Right lobe of liver (tissue), 6 donors: Measurements from ENCODE around the gene MXD4. TPM values are rescaled to one million over a fixed set of nuclear protein-coding genes. Genes with fewer than 3 reads are reported as not detected.

Source experiments
- ATAC-seq, 4 donors: fragments of 200-7000 bp; cut with Tn5 transposase; one replicate each; pipeline ENCODE4 v1.9.1; 2020; ENCODE audit warnings: mild to moderate bottlenecking in 4 of 4, moderate library complexity in 4 of 4
- DNase-seq, 3 donors: peaks; one replicate each; pipeline ENCODE4 v3.0.0-alpha.2; 2020
- H3K27ac ChIP-seq, 3 donors: fragments of 200-600 bp; one replicate each; pipeline ENCODE4 v1.8.0; 2022
- H3K27me3 ChIP-seq, 2 donors: fragments of 200-600 bp; one replicate each; pipeline ENCODE4 v1.8.0; 2022
- H3K36me3 ChIP-seq, 4 donors: fragments of 200-600 bp; sonication (generic) in 1 of 4; one replicate each; pipeline versions ENCODE4 v1.5.1 to v1.8.0; 2017 to 2022; ENCODE audit warnings: control low read depth in 1 of 4
- H3K4me1 ChIP-seq, 4 donors: fragments of 200-600 bp; sonication (generic) in 1 of 4; one replicate each; pipeline versions ENCODE4 v1.5.1 to v1.8.0; 2017 to 2022; ENCODE audit warnings: control low read depth in 1 of 4
- H3K4me3 ChIP-seq, 3 donors: fragments of 200-600 bp; one replicate each; pipeline ENCODE4 v1.8.0; 2022
- H3K9me3 ChIP-seq, 4 donors: fragments of 200-600 bp; sonication (generic) in 1 of 4; one replicate each; pipeline versions ENCODE4 v1.5.1 to v1.8.0; 2017 to 2022; ENCODE audit warnings: control low read depth in 1 of 4
- POLR2A ChIP-seq: fragments of 450-650 bp; IDR thresholded peaks from one replicate; pipeline ENCODE4 v1.6.1; 2017; ENCODE audit warnings: antibody characterized with exemption, mild to moderate bottlenecking
- WGBS: methylation state at CpG from one replicate; pipeline ENCODE4 v1.1.6; 2018; ENCODE audit warnings: low coverage, low lambda C conversion rate; ENCODE audit not compliant: insufficient coverage; ENCODE audit errors: missing lambda C conversion rate; 5-methylcytosine and 5-hydroxymethylcytosine counted together
- intact Hi-C, 2 donors: fragments of 100-400 bp; cut with DNase I; formaldehyde crosslinking; loops; one replicate each; pipeline versions ENCODE4 v1.11.2 to v1.14.1; 2022
- total RNA-seq, 6 experiments: library from RNA; depleted of rRNA in 2 of 6; stranded (reverse); fragments of >200 nt in 2 of 6; fragmentation: NEBNext Ultra II Directional in 3 of 6; extraction: Animal tissue kit (Norgen Biotek cat#: 25700) in 3 of 6; gene quantifications; one replicate each; pipeline versions ENCODE4 v1.1.0 to v1.2.4, GENCODE V29; 2016 to 2023
- TF ChIP-seq, protein P1 (sequence below), 4 donors: fragments of 200-600 bp in 3 of 4; fragments of 450-650 bp in 1 of 4; IDR thresholded peaks; one replicate each; pipeline versions ENCODE4 v1.5.1 to v1.8.0; 2016 to 2022; ENCODE audit warnings: antibody characterized with exemption in 4 of 4, mild to moderate bottlenecking in 2 of 4
- donor health status: DM: no; HTN: yes; CAD: no.
- donor health status: DM: no; HTN: no; CAD: no.
- donor health status: DM: no; HTN: no; CAD: no.
- donor health status: DM: no; HTN: yes; CAD: no.
- donor health status: DM: no; HTN: yes; CAD: no.

MXD4 gene
- total RNA-seq, 6 experiments from 2014 or later, result 17.8 to 23.0 (median 19.7) TPM

DNA sequence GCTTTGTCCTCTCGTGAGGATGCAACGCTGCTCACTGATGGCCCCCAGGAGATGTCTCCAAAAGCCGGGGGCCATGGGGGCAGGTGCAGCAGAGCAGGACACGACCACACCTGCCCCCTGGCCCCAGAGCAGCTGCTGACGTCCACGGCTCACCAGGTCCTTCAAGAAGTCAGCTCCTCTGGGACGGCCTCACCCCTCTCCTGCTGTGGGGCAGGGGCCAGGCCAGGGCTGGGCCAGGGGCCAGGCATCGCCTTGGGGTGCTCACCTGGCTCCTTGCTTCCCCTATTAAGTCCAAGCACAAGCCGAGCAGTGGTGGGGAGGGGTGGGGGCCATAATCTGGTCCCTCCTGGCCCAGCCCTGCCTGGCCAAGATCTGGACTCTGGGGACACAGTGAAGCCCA lies 28.6 kb upstream of the MXD4 start:
- TF ChIP-seq POLR2A, result no peak
- TF ChIP-seq, protein P1, sequence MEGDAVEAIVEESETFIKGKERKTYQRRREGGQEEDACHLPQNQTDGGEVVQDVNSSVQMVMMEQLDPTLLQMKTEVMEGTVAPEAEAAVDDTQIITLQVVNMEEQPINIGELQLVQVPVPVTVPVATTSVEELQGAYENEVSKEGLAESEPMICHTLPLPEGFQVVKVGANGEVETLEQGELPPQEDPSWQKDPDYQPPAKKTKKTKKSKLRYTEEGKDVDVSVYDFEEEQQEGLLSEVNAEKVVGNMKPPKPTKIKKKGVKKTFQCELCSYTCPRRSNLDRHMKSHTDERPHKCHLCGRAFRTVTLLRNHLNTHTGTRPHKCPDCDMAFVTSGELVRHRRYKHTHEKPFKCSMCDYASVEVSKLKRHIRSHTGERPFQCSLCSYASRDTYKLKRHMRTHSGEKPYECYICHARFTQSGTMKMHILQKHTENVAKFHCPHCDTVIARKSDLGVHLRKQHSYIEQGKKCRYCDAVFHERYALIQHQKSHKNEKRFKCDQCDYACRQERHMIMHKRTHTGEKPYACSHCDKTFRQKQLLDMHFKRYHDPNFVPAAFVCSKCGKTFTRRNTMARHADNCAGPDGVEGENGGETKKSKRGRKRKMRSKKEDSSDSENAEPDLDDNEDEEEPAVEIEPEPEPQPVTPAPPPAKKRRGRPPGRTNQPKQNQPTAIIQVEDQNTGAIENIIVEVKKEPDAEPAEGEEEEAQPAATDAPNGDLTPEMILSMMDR (IDR thresholded peaks at IDR 0.05), result no peak
- Histone ChIP-seq H3K4me1 (no peaks in the 10 kb centered on the region), H3K9me3 (no peaks in the 10 kb centered on the region), H3K27ac (no peak overlapping the region), H3K4me3 (no peak overlapping the region), H3K36me3 (no peaks in the 10 kb centered on the region), H3K27me3 (no peaks in the 10 kb centered on the region)
- DNase-seq (no peak), ATAC-seq (no peak)
- intact Hi-C loops, result no loop called here
- 60% methylated on average over 1 of the region's 9 CpGs for WGBS

DNA sequence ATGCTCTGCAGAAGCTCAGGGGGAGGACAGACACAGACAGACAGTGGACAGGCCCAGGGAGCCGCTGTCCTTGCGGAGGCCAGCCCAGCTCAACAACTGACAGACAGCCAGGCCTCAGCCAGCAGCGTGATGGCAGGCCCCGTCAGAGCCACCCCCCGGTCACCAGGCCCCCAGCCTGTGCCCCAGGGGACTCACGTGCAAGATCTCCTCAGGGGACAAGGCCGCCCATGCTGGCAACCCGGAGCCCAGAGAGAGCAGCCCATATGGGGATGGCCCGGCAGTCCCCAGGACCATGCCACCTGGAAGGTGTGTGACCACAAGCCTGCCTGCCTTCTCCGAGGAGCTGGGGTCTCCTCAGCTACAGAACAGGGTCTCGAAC lies 28.0 kb upstream of the MXD4 start:
- intact Hi-C loops, result no loop called here
- no peaks in the 10 kb centered on the region for H3K36me3 ChIP-seq
- no peaks in the 10 kb centered on the region for H3K9me3 ChIP-seq
- no peak for TF ChIP-seq POLR2A
- TF ChIP-seq, protein P1 (IDR thresholded peaks at IDR 0.05), result no peak
- no peak overlapping the region for H3K27ac ChIP-seq
- H3K27me3 ChIP-seq, result no peaks in the 10 kb centered on the region
- DNase-seq (peak in 1 of 3 donors; percentile 33), ATAC-seq (no peak)
- no CpG with 5 or more reads among the region's 11 CpGs for WGBS
- no peaks in the 10 kb centered on the region for H3K4me1 ChIP-seq
- H3K4me3 ChIP-seq, result no peak overlapping the region

DNA sequence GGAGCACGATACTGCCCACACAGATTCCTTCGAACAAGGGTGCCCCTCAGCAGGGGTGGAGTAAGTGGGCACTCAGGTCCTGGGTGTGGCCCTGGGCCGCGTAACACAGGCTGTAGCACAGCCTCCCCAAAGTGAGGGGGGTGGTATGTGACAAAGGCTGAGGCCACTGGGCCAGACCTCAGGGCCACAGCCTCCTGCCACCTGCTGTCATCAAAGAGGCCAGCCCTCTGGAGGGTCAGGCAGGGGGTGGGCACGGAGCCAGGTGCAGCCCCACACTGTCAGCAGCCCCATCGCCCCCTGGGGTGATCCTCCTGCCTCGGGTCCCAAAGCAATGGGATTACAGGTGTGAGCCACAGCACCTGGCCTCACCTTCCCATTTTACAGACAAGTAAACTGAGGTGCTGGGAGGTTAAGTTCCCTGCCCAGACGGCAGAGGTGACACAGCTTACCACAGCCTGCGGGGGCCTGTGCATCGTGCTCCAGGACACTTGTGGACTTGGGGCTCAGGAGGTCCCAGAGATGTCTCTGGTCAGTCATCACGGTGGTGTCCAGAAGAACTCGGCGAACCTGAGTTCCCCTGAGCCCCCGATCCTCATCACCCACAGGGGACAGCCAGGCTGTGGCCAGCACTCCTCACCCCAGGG lies 27.5 kb upstream of the MXD4 start:
- peak in 1 of 3 donors; percentile 40 for DNase-seq
- 100% methylated on average over 1 of the region's 14 CpGs for WGBS
- no peak for TF ChIP-seq POLR2A
- TF ChIP-seq, protein P1 (IDR thresholded peaks at IDR 0.05), result no peak
- no peak overlapping the region for H3K4me3 ChIP-seq
- H3K4me1 ChIP-seq, result no peaks in the 10 kb centered on the region
- no peaks in the 10 kb centered on the region for H3K36me3 ChIP-seq
- H3K27ac ChIP-seq, result no peak overlapping the region
- no peak for ATAC-seq
- intact Hi-C loops, result no loop called here
- H3K9me3 ChIP-seq, result no peaks in the 10 kb centered on the region
- no peaks in the 10 kb centered on the region for H3K27me3 ChIP-seq

DNA sequence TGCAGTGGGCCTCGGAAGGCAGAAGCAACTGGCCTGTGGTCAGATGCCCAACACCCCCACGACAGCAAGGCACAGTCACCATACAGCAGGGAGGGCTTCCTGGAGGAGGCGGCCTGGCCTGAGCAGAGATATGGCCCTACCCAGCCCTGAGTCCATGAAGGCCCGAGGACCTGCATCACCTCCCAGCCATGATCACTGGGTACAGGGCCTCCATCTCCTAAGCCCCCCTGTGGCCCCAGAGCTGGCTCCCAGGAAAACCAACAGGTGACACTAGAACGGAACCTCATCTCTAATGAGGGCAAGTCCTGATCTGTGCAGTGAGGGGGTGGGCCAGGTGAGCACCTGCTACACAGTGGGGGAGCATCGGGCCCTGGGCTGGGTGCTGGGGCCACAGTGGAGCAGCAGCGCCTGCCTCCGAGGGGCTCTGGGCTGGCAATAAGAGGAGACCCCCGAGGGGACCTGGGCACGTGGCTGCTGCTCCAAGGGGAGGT lies 26.2 kb upstream of the MXD4 start:
- Histone ChIP-seq H3K9me3 (no peaks in the 10 kb centered on the region), H3K4me3 (no peak overlapping the region), H3K4me1 (no peaks in the 10 kb centered on the region), H3K27me3 (no peaks in the 10 kb centered on the region), H3K36me3 (no peaks in the 10 kb centered on the region), H3K27ac (no peak overlapping the region)
- WGBS, result no CpG with 5 or more reads among the region's 10 CpGs
- no peak for TF ChIP-seq POLR2A
- TF ChIP-seq, protein P1 (IDR thresholded peaks at IDR 0.05), result no peak
- DNase-seq (peak in 2 of 3 donors; percentile 36), ATAC-seq (no peak)
- intact Hi-C loops, result no loop called here
